Measurements from ENCODE around the gene TROAP.
"Not testable (repeated sequence)": the region's sequence is repeated elsewhere in the genome, so short reads cannot be mapped to it uniquely, and the experiment has no call there.

The TROAP gene

DNA sequence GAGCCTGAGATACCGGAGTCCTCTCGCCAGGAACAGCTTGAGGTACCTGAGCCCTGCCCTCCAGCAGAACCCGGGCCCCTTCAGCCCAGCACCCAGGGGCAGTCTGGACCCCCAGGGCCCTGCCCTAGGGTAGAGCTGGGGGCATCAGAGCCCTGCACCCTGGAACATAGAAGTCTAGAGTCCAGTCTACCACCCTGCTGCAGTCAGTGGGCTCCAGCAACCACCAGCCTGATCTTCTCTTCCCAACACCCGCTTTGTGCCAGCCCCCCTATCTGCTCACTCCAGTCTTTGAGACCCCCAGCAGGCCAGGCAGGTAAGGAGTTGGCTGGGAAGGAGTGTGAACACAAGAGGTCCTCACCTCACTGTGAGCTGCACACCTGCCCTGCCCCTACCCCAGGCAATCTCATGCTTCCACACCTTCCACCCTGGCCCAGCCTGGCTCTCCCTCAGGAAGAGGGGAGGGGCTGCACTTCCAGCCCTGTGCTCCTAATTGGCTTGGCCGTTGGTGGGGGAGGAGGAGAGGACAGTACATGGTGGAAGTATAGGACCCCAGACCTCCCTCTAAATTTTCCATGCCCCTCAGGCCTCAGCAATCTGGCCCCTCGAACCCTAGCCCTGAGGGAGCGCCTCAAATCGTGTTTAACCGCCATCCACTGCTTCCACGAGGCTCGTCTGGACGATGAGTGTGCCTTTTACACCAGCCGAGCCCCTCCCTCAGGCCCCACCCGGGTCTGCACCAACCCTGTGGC lies 7.8 kb downstream of the TROAP start:
- DNase-seq, result no peak

DNA sequence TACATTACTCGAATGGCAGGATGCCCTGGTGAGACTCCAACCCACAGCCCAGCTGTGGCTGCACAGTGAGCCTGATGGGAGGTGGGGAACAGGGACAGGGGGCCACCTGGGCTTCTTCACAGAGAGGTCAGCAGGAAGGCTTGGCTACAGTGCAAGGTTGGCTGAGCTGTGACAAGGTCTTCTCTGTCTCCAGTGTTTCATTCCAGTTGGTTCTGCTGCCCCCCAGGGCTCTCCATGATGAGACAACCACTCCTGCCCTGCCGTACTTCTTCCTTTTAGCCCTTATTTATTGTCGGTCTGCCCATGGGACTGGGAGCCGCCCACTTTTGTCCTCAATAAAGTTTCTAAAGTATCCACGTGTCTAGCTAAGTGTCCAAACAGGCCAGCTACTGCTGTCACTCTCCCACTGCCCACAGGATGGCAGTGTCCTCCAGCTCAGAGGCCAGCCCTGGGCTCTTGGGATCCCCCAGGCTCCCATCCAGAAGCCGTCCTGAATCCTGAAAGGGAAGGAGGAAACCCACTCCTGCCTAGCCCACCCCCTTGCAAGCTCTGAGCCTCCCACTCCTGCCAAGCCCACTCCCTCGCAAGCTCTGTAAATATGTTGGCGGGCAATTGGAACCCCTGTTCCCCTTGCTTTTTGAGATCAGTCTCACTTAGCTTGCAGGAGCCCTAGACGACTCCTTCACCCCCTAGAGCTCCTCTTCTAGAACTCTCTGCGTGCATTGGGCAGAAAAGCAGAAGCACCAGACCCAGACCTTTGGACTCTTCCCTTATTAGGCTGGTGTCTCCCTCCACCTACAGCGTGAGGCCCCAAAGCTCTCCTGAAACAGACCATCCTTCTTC lies 8.5 kb downstream of the TROAP start:
- peak; percentile 76 for DNase-seq

DNA sequence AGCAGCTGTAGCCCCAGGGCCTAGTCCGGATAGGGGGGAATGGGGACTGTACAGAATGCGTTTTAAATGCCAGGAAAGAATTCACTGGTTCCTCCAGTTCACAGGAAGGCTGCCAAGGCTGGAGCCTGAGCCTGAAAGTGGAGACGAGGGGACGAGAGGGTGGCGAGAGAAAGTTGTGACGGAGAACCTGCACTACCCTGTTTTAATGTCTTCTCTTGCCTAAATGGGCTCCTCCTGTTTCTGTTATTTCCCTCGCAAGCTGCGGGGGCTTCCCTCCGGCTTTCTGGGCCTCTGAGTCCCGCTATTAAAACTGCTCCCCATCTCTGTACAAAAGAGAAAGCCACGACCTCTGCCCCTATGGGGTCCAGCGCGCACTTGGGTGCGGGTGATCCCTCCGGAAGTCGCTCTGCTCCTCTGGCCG lies 9.4 kb downstream of the TROAP start:
- peak; percentile 34 for DNase-seq

DNA sequence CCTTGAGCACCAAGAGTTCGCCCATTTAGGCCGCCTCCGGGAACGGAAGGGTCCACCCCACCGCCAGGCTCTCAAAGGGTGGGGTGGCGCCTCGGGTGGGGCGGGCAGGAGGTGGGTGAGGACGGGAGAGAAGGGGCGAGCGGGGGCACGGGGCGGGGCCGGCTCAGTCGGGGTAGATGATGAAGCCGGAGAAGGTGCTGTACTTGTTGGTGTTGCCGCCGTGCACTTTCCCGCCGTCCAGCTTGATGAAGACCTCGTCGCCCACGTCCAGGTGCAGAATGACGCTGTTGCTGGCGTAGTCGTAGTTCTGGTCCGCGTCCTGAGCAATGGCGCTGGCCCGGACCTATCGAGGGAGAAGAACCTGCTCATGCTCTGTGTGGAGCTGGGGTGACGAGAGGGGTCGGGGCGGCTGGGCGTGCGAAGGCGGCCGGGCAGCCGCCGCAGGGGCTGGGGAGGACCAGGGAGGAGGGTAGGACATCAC lies 9.9 kb downstream of the TROAP start:
- peak; percentile 33 for DNase-seq

DNA sequence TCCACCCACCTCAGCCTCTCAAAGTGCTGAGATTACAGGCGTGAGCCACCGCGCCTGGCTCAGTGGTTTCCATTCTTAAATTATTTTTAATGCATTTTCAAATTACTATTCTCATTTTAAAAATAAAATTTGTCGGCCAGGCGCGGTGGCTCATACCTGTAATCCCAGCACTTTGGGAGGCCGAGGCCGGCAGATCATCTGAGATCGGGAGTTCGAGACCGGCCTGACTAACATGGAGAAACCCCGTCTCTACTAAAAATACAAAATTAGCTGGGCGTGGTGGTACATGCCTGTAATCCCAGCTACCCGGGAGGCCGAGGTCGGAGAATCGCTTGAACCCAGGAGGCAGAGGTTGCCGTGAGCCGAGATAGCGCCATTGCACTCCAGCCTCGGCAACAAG lies 10.7 kb downstream of the TROAP start:
- DNase-seq, result not testable (repeated sequence)

DNA sequence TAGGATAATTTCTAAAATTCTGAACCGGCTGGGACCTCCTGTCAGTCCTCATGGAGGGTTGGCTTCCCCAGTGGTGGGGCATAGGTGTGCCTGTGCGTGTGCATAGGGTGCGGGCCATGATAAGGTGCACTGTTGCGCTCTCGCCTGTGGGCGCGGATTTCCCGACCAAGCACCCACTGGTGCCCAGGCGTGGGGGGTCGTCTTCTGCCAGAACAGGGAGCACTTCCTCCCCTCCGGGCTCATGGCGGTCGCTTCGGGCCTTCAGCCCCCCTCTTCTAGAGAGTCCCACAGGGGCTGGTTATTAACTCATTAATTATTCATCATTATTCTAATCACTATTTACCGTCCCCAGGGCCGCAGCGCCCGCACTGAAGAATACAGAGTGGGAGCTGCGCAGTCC lies 11.2 kb downstream of the TROAP start:
- DNase-seq, result peak; percentile 42

DNA sequence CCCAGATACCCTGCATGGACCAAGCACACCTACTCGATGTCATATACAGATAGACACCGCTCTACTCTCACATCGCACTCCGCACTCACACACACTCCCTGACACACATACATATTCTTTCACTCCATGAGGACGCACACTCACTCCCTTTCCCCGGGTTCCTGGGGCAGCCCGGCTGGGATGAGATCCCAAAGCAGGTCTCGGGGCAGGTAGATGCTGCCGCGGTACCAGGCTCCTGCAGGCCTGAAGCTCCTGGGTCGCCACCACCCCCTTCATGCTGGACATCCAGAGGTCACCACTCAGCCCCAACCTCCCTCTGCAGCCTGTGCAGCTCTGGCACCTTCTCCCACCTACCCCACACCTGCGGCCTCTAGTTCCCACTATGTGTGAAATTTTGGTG lies 11.6 kb downstream of the TROAP start:
- DNase-seq, result peak; percentile 26

DNA sequence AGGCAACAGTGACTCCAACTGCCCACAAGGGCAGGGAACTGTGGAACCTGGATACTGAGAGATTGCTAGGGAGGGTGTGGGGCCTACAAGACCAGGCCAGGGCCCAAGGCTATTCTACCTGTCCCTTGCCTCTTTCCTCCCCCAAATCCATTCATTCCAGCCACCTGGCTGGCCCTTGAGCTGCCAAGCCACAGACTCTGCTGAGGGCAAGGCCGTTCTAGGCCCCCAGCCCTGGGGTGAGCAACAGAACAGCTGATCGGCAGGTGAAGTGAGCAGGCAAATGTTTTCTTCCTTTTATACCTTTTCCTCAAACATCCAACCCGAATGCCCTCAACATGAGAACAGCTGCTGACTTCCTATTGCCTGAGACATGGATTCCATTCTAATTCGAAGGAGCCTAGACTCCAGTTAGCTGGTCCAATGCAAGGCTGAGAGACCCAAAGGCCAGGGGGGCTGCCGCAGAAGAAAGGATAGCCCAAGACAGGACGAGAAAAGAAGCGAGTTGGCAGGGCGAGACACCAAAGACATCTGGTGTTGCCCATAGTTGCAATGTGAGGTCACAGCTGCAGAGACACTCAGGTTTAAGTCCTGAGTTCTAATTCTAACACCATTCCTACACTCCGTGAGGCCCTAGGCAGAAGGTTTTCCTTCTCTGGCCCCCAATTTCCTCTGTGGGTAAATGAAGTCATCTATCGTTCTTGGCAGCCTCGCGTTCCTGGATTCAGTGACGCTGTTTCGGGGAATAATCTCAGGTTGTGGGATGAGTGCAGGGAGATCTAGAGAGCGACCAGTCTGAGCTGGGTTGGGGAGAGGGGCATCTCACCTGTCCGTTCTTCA lies 12.3 kb downstream of the TROAP start:
- peak; percentile 32 for DNase-seq

DNA sequence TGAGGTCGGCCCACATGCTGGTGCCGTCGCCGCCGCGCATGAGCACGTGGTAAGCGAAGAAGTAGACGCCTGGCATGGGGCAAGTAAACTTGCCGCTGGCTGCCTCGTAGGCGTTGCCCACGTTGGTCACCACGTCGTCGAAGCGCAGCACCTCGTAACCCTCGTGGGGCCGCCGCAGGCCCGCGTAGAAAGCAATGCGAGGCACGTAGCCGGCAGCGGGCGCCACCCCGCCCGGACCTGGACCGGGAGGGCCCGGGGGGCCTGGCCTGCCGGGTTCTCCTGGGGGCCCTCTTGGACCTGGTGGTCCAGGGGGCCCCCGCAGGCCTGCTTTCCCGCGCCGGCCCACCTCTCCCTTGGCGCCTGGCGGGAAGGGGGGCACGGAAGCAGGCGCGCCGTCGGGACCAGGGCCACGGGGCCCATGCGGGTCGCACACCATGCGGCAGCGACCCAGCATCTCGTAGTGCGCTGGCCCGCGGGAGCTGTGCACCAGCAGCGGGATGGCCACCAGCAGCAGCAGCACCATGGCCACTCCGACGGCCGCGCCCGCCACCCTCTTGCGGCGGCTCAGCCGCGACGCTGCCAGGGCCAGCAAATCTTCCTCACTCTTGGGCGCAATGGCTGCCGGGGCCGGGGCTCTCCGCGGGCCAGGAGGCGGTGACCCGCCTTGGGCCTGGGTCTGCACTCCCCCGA lies 13.0 kb downstream of the TROAP start:
- no peak for DNase-seq

DNA sequence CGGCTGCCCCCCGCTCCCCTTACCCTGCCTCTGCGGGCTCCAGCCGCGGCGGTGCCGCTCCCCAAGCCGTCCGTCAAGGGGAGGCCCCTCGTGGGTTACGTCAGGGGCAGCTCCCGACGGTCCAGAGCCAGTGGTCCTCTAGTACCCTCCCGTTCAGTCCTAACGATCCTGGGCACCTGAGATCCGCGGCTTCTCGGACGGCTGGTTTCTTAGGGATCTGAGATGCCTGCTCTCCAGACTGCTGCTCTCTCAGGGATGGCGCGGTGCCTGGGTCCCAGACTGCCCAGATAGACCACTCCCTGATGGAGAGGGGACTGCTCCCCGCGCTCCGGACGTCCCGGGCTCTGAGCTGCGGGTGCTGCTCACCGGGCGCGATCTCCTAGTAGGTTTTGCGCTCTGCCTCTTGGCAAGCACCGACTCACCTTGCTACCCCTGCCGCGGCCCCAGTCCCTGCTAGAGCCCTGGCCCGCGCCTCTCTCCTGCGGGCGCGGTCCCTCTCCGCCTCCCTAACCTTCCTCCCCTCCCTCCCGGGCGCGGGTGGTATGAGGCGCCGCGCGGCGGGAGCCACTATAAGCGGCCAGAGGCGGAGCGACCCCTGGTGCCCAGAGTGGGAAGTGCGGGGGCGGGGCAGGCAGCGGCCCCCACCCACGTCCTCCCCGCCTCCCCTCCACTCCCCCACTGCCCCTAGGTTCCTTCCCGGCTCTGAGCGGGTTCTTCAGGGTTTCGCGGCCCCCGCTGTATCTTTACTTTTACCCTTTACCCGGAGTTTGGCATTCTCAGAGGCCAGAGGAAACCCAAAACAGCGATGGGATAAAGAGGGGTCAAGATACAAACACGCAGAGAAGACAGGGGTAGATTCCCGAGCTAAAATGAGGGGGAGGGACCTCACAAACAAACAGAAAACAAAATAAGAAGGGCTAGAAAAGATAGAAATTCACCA lies 13.9 kb downstream of the TROAP start, which contains the start of gene C1QL4:
C1QL4 (minus strand) TSS at position 544 of the 940 bp plus-strand sequence. CDS start 711 bp downstream, outside the sequence.
- peak; percentile 94 for DNase-seq

DNA sequence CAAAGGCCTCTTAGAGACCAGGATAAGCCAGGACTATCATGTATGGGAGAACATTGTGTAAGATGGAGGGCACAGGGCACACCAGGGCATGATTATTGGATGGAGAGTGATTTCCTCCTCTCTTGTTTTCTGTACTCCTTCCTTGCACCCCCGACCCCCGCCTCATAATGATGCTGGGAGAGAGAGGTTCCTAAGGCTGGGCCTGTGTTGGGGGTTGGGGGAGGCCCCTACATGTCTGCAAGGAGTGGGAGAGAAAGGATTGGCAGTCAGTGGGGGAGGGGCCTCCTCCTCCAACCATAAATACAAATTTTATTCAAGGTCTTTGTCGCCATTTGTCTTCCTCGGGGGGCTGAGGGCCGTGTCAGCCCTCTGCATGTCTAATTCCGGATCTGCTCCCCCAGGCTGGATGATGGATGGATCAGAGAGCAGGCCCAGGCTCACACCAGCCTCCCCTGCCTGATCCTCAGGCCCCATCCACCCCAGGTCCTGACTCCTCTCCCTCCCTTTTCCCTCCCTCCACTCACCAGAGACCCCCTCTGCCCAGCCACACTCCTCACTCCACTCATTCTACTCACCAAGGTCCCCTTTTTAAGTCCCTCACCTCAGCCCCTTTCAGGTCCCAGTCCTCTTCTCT lies 15.9 kb downstream of the TROAP start:
- DNase-seq, result peak; percentile 6

DNA sequence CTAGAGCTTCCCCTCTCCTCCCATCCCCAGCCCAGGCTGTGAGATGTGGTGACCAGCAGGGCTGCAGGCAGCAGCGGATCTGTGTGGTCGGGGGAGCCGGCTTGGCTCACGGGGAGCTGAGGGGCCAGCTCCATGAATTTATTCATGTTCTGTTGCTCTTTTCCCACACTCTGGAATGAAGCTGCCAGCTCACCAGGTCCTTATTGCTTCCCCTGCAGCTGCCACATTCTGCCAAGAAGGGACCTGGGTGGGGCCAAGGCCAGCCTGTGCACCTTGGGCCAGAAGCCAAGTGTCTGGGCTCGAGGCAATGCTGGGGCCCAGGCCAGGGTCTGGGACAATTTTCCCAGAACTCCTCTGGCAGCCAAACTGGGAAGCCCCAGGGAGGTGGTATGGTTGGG lies 16.4 kb downstream of the TROAP start:
- peak; percentile 25 for DNase-seq

DNA sequence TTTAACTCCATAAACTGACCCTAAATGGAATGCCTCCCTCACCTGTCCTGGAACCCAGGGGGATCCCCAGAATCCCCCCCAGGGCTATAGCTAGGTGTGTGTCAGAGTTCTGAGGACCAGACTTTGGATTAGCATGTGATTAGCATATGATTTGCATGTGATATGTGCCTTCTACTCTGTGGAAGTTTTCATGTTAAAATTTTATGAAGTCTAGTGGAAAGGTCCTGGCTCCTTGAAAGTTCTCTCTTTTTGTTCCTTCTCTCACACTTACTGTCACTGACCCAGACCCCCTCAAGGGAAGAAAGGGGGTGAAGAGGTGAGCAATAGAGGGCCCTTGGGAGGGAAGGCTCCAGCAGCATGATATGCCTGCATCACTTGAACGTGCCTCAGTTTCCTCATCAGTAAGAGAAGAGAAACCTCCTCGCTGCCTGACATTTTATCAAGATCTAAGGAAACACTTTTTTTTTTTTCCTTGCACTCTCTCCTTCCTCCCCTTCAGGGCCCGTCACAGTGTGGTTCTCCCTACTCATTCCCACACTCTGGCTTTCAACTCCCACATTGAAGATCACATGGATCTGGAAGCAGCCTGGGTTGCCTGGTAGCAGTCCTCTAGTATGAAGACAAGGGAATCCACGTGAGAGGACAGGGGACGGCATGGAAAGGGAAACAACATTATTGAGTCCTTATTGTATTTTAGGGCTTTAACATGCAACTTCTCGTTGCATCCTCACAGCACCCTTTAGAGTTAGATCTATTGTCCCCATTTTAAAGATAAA lies 17.2 kb downstream of the TROAP start:
- DNase-seq, result peak; percentile 5

DNA sequence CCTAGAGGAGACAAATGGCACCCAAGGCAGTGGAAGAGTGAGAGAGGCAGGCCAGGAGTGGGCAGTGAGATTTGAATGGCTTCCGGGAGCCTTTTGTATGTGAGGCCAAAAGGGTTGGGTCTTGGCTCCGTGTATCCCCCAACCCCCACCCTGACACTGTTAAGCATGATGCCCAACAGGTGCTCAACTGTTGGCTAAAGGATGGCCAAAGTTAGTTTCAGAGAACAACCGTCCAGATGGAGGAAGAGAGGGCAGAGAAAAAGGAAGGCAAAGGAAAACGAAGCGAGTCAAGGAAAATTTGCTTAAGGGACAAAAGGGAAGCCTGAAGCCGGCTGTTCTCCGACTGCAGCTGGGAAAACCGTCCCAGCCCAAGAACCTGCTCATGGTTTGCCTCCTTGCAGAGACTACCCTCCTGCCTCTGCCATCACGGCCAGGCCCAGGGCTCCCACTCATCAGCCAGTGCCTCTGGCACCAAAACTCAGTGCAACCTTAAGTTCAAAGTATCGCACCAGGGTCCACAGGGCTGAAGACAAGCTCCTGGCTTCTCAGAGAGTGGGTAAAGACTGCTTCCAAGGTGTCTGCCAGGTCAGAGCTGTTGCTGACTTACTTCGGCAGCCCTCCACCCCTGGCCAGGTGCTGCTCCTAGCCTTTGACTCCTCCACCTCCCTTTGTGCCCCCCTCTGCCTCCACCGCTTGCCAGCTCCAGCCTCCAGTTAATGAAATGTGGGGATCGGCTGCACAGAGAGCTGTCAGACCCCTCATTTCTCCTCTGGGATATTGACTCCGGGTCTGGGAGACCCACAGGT lies 18.1 kb downstream of the TROAP start:
- DNase-seq, result peak; percentile 35

DNA sequence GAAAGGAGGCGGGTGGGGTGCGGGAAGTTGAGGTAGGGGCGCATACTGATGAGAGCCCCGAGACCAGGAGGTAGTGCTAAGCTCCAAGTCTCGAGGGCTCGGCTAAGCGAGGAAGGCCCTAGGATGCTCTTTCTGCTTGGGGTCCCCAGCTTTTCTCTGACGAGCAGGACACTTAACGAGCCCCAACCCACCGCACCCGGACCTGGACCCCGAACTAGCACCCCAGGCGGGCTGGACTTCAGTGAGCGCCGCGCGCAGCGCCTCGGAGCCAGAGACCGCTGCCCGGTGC lies 18.7 kb downstream of the TROAP start:
- no peak for DNase-seq

DNA sequence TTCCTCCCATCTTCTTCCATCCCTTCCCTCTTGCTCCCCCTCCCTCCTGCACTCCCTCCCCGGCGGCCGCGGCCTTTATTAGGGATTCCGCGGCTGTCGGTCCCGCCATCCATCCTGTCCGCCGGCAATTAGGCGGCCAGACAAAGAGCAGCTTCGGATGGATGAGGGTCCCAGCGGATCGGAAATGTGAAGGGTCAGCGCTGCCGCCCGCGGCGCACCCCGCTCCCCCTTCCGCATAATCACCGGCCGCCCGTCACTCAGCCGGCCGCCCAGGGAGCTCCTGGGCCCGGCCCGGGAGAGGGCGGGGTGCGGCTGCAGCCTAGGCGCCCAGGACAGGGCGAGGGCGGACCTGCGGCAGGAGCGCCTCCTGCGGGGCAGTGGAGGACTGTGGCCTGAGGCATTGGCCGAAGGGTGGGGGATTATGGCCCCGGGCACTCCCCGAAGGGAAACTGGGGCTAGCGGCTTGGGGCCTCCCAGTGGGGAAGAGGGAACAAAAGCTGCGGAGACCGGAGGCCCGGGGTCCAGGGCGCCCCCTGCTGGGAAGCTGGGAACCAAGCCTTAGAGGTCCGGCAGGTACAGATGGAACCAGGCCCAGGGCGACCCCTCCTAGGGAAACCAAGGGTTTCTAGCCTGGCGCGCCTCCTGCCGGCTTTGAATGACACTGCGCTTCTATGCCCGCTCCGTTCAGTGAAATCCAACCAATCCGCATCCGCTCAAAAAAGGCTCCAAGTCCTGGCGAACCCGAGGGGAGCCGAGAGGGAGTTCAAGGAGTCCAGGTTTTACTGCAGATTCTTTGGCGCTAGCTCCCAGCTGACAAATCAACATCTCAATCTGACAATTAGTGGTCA lies 19.2 kb downstream of the TROAP start:
- peak; percentile 94 for DNase-seq

DNA sequence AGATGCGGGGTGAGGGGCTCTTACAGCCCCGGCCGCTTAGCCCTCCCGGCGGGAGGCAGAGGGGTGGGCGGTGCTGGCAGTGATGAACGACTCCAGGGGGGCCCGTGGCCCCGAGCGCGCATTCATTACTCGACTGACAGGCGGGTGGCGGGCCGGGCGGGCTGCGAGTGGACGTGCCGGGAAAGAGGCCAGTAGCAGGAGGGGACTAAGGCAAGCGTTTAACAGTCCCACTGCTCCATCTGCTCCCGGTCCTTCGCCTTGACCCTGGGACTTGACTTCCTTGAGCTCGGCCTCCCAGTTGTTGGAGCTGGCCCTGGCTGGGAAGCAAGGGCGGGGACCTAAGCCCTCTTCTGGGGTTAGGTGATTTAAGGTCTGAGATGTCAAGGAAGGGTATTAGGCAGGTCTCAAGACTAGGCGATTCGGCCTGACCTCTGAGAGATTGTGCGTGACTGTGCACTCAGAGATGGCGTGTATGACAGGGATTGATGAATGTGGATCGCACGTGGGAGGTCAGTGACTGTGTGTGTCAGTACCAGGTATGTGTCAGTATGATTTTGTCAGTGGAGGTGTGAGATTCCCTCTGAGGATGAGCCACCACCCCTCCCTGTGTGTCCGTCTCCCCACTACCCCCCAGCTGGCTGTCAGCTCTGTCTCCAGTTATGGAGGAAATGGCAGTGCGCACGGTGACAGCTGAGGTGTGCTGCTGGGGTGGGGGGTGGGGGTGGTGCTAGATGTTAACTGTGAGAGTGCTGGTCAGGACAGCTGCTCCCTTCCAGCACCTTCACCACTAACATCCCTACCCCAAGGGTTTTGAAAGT lies 20.1 kb downstream of the TROAP start:
- no peak for DNase-seq
